Breast epithelium (tissue), 3 donors: Measurements from ENCODE around the gene KRTAP9-2.

Source experiments
- POLR2A ChIP-seq: fragments of 450-650 bp; IDR thresholded peaks from one replicate; pipeline ENCODE4 v1.6.1; 2016; ENCODE audit warnings: antibody characterized with exemption, mild to moderate bottlenecking, moderate library complexity
- POLR2AphosphoS5 ChIP-seq, 3 donors: sonication (generic); formaldehyde crosslinking; IDR thresholded peaks; one replicate each; pipeline ENCODE4 v1.6.1; 2017; ENCODE audit warnings: antibody characterized with exemption in 3 of 3

- TF ChIP-seq POLR2A (no peak), POLR2AphosphoS5 (IDR thresholded peaks at IDR 0.05) (no peak)
Observed at GRCh38 chr17:41190328-41190727, 36.1 kb upstream of the KRTAP9-2 start.
